NCI-H146 (cell line): ENCODE measurements around the gene DTWD1.
"Not testable (repeated sequence)": the region's sequence is repeated elsewhere in the genome, so short reads cannot be mapped to it uniquely, and the experiment has no call there.

Experiments used
- DNase-seq: peaks from one replicate; lab custom pipeline; 2025; lab: John Stamatoyannopoulos, UW

DTWD1 gene

GRCh38 chr15:49646891-49647290 lies 26.0 kb downstream of the DTWD1 start:
- DNase-seq: no peak

GRCh38 chr15:49649987-49650386 lies 29.1 kb downstream of the DTWD1 start:
- no peak for DNase-seq

- no peak for DNase-seq
These were observed 29.8 kb downstream of the DTWD1 start for GRCh38 chr15:49650676-49651075.

- DNase-seq: no peak
These were observed 32.1 kb downstream of the DTWD1 start for GRCh38 chr15:49652922-49653321.

GRCh38 chr15:49656734-49657133 lies 35.9 kb downstream of the DTWD1 start:
- DNase-seq: no peak

GRCh38 chr15:49664716-49665115 lies 43.9 kb downstream of the DTWD1 start:
- DNase-seq: no peak

- not testable (repeated sequence) for DNase-seq
These were observed 45.6 kb downstream of the DTWD1 start for GRCh38 chr15:49666486-49666885.

- no peak for DNase-seq
These were observed 48.4 kb downstream of the DTWD1 start for GRCh38 chr15:49669288-49669687.

GRCh38 chr15:49673861-49674260 lies 53.0 kb downstream of the DTWD1 start:
- no peak for DNase-seq

- no peak for DNase-seq
These were observed 53.5 kb downstream of the DTWD1 start for GRCh38 chr15:49674370-49674769.

- DNase-seq: no peak
These were observed 54.2 kb downstream of the DTWD1 start for GRCh38 chr15:49675041-49675440.

GRCh38 chr15:49678655-49679054 lies 57.8 kb downstream of the DTWD1 start:
- no peak for DNase-seq

- no peak for DNase-seq
These were observed 65.8 kb downstream of the DTWD1 start for GRCh38 chr15:49686599-49686998.

- DNase-seq: no peak
These were observed 67.4 kb downstream of the DTWD1 start for GRCh38 chr15:49688135-49688790.

- no peak for DNase-seq
These were observed 71.8 kb downstream of the DTWD1 start for GRCh38 chr15:49692514-49693090.

- no peak for DNase-seq
These were observed 72.7 kb downstream of the DTWD1 start for GRCh38 chr15:49693498-49693897.

GRCh38 chr15:49696433-49696832 lies 75.6 kb downstream of the DTWD1 start:
- DNase-seq: no peak

- no peak for DNase-seq
These were observed 76.3 kb downstream of the DTWD1 start for GRCh38 chr15:49697121-49697520.

- DNase-seq: not testable (repeated sequence)
These were observed 82.1 kb downstream of the DTWD1 start for GRCh38 chr15:49702982-49703381.
